ENCODE data around the gene MRNIP.

DNA sequence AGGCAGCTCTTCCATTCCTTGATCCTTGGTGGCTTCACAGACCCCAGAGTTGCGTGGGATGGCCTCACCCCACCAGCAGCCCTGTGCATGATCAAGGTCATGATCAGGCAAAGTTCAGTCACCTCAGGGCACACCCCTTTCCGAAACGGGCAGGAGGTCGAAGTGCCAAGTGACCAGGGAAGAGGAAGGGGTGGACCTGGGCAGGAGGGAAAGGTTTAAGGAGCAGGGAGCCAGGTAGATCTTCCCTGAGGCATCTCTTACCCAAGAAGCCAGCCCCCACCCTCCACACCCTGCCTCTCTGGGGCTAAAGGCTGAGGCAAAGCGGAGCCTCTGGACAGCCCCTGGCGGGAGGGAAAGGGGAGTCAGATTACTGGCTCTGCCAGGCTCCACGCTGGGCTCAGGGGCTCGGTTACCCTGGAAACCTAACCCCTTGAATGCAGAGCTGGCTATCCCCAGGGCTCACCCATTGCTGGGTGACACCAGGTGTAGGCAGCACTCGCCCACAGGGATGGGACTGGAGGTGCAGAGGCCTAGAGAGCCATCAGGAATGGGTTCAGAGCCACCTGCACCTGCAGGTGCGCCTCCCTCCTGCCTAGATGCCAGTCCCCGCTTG, 55.6 kb downstream of the MRNIP start:
- TF ChIP-seq GATA3 (IDR thresholded peaks at IDR 0.05; ENCODE audit: low read depth, low read length): no peak
- no peak for TF ChIP-seq GATA2 (IDR thresholded peaks at IDR 0.05; ENCODE audit: low read depth, low read length)
